AG04450 (cell line): ENCODE measurements around the gene NSL1. TPM values are rescaled to one million over a fixed set of nuclear protein-coding genes. Genes with fewer than 3 reads are reported as not detected.

ENCODE experiments used
- CTCF ChIA-PET: fragments of 300-600, 350-600 bp; formaldehyde crosslinking; extraction: SDS; loops from one replicate; lab custom pipeline; 2022; ENCODE audit warnings: antibody characterized with exemption, inconsistent platforms; lab: Charles Lee
- POLR2A ChIA-PET: fragments of 350-600 bp; formaldehyde crosslinking; extraction: SDS; loops from one replicate; lab custom pipeline; 2021; ENCODE audit warnings: antibody characterized with exemption, inconsistent platforms; lab: Yijun Ruan, JAX
- DNase-seq: peaks from one replicate; pipeline ENCODE4 v3.0.0-alpha.2; 2011; ENCODE audit warnings: low read depth, low spot score
- H3K27ac ChIP-seq: one replicate; pipeline ENCODE4 v1.5.1; 2012; ENCODE audit warnings: low read depth, low read length, control low read depth
- H3K27me3 ChIP-seq: one replicate; pipeline ENCODE4 v1.6.0; 2012; ENCODE audit warnings: low read length; ENCODE audit not compliant: control insufficient read depth, insufficient read depth
- H3K4me3 ChIP-seq: 2 replicates; pipeline ENCODE4 v1.5.1; 2011; ENCODE audit warnings: mild to moderate bottlenecking, low read depth, low read length, control low read depth
- H3K9me3 ChIP-seq: 2 replicates; pipeline ENCODE4 v1.5.1; 2012; ENCODE audit warnings: low read length; ENCODE audit not compliant: control insufficient read depth, insufficient read depth
- CTCF ChIP-seq: IDR thresholded peaks from 2 replicates; pipeline ENCODE4 v1.5.1; 2011; ENCODE audit warnings: low read depth, low read length, control low read depth, inconsistent platforms
- polyA plus RNA-seq: library from polyadenylated mRNA; depleted of rRNA; stranded (reverse); fragments of >200 nt; gene quantifications from 2 replicates; pipeline ENCODE4 v1.2.3, GENCODE V29; 2011

NSL1 gene
- polyA plus RNA-seq, 1 experiment = 33.8 TPM

- CTCF ChIA-PET = interaction anchor here (1.6 kb wide), 1 partner anchor 12 kb away, joined by 4 read pairs; no protein-coding TSS in a partner anchor
- DNase-seq = no peak
- POLR2A ChIA-PET = no interaction called here
- Histone ChIP-seq H3K9me3 (peaks cover 23% of the 10 kb centered on the region), H3K4me3 (no peak overlapping the region), H3K27ac (no peak overlapping the region), H3K27me3 (no peaks in the 10 kb centered on the region)
- no peak for TF ChIP-seq CTCF
Observed at GRCh38 chr1:212827171-212827776, 35.7 kb upstream of the NSL1 start.

- CTCF ChIA-PET = interaction anchor here (1.6 kb wide), 1 partner anchor 11 kb away, joined by 4 read pairs; no protein-coding TSS in a partner anchor
- no peak for DNase-seq
- TF ChIP-seq CTCF = no peak
- peaks cover 23% of the 10 kb centered on the region for H3K9me3 ChIP-seq
- no peak overlapping the region for H3K4me3 ChIP-seq
- no peak overlapping the region for H3K27ac ChIP-seq
- no peaks in the 10 kb centered on the region for H3K27me3 ChIP-seq
- POLR2A ChIA-PET = no interaction called here
Observed at GRCh38 chr1:212825798-212826452, 34.3 kb upstream of the NSL1 start.

- Histone ChIP-seq H3K9me3 (peaks cover 23% of the 10 kb centered on the region), H3K27me3 (no peaks in the 10 kb centered on the region), H3K4me3 (no peak overlapping the region), H3K27ac (no peak overlapping the region)
- POLR2A ChIA-PET = no interaction called here
- no peak for DNase-seq
- CTCF ChIA-PET = interaction anchor here (0.6 kb wide), 1 partner anchor 19 kb away, joined by 4 read pairs; no protein-coding TSS in a partner anchor
- TF ChIP-seq CTCF = no peak
Observed at GRCh38 chr1:212824201-212824600, 32.6 kb upstream of the NSL1 start.

- no peak overlapping the region for H3K27ac ChIP-seq
- ChIA-PET CTCF (no interaction called here), POLR2A (no interaction called here)
- no peak for TF ChIP-seq CTCF
- H3K4me3 ChIP-seq = no peak overlapping the region
- DNase-seq = no peak
- no peaks in the 10 kb centered on the region for H3K27me3 ChIP-seq
- H3K9me3 ChIP-seq = peaks cover 23% of the 10 kb centered on the region
Observed at GRCh38 chr1:212822956-212823355, 31.4 kb upstream of the NSL1 start.

- no peaks in the 10 kb centered on the region for H3K27me3 ChIP-seq
- TF ChIP-seq CTCF = no peak
- ChIA-PET CTCF (interaction anchor here (1.3 kb wide), 1 partner anchor 174 kb away, joined by 4 read pairs; no protein-coding TSS in a partner anchor), POLR2A (no interaction called here)
- no peak for DNase-seq
- H3K9me3 ChIP-seq = peaks cover 19% of the 10 kb centered on the region
- H3K27ac ChIP-seq = no peak overlapping the region
- H3K4me3 ChIP-seq = no peak overlapping the region
Observed at GRCh38 chr1:212820969-212821368, 29.4 kb upstream of the NSL1 start.
